ENCODE data around the gene RDX.
"Not testable (repeated sequence)": the region's sequence is repeated elsewhere in the genome, so short reads cannot be mapped to it uniquely, and the experiment has no call there.

RDX gene

DNA sequence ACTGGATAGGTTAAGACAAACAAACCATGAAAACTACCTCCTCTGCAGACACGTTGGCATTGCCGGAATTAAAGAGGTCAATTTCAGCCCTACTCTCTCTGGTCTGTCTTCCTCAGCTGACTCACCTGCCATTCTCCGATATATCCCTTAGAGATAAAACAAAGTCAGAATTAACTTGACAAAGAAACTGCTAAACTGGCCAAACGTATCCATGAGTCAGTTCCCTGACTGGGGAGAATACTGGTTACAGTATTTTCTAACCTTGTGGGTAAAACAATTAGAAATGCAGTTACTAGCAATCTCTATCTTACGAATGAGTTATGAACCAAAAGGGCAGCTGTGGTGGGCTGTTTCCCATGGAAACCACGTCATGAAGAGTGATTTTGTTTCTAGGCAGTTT, 96.2 kb downstream of the RDX start:
- DNase-seq (ENCODE audit: low read depth, low spot score), result no peak

DNA sequence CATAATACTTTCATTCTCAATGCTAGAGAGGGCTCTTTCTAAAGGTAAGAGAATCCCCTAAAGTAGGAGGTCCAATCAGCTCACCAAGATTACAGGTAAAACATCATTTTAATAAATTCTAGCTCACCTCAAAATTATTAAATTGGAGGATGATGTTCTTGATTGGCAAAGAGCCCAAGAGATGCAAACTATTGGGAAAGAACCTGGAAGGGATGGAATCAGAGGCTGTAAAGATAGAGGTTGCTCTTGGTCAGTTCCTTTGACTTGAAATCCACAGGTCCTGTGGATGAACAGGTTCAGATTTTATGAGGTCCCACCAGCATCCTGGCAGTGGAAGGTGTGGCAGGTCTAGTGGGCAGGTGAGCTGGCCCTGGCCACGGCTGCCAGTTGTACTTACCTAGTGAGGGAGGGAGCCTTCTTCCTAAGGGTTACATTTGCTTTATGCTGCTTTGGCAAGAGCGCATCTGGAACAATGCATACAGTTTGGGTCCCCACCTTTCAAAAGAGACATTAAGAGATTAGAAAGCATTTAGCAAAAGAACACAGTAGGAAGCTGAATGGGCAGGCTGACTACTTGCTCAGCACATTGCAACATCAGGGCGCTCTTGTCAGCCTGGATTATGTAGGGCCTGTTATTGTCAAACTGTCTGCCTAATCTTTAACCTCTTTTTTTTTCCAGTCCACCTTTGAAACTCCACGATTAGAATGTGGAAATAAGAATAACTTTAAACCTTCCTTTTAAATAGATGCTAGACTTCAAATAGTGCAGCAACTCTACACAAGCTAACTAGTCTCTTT, 97.0 kb downstream of the RDX start:
- no peak for DNase-seq (ENCODE audit: low read depth, low spot score)

DNA sequence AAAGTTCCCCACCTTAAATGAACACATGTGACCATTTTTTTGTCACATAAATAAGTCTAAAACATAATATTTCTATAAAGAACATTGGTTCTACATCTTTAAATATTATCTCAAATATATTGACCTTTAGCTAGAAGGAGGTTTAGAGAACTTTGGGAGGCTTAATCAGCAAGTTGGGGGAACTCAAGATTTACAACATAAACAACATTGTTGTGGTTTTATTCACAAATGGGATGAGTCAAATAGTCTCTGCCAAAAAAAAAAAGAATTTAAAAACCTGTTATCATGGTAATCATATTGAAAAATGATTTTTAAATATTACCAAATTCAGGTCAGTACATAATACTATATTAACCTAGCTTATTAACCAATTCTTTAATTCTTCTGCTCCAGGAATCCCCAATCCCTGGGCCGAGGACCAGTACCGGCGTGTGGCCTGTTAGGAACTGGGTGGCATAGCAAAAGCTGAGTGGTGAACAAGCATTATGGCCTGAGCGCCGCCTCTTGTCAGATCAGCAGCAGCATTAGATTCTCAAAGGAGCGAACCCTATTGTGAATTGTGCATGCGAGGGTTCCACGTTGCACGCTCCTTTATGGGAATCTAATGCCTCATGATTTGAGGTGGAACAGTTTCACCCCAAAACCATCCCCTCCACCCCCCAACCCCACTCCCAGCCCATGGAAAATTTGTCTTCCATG, 98.2 kb downstream of the RDX start:
- DNase-seq (ENCODE audit: low read depth, low spot score), result no peak

DNA sequence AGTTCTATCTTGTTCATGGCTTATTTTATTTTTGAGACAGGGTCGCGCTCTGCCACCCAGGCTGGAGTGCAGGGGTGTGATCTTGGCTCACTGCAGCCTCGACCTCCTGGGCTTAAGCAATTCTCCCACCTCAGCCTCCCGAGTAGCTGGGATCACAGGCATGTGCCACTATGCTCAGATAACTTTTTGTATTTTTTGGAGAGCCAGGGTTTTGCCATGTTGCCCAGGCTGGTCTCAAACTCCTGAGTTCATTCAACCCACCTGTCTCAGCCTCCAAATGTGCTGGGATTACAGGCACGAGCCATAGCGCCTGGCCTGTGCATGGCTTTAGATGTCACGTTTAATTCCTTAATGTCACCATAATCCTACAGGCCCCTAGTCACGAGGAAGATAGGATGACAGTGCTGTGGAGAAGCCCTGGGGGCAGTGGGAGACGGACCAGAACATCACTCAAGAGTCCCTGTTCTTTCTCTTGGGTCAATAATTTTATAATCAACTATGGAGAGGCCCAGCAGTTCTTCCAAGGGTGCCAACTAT, 99.5 kb downstream of the RDX start:
- no peak for DNase-seq (ENCODE audit: low read depth, low spot score)

DNA sequence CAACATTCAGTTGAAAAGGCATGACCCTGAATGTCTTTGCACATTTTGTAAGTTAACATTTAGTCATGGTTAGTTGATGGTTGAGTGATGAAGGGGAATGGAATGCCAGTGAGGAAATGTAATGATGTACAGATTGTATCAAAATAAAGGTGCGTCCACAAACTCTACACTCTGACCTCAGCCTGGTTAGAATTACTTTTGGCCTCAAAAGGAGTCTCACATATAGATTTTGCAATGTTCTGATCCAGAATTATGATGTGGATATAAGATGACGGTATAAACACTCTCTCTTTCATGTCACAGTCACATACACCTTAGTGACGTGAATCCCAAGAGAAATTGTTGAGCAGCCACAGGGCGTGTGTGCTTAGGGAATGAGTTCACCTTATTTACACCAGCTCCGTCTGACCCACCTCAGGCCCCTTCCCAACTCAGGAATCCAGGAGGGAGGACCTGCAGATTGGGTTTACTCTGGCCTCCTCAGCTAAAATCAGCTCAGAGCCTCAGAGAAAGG, 100.1 kb downstream of the RDX start:
- DNase-seq (ENCODE audit: low read depth, low spot score), result no peak

DNA sequence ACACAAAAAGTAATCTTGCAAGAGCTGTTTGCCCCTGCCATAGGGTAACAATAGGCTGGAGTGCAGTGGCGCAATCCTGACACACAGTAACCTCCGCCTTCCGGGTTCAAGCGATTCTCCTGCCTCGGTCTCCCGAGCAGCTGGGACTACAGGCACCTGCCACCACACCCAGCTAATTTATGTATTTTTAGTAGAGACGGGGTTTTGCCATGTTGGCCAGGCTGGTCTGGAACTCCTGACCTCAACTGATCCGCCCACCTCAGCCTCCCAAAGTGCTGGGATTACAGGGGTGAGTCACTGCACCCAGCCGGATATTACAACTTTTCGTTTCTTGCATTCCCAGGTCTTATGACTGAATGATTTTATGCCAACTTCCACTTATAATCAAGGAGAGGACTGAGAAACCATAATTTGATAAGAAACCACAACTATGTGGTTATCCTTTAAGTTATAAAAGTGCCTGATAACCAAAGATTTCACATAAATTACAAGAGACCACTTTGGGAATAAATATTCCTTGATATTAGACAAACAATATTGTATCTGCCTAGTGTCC, 102.1 kb downstream of the RDX start:
- DNase-seq (ENCODE audit: low read depth, low spot score), result not testable (repeated sequence)

DNA sequence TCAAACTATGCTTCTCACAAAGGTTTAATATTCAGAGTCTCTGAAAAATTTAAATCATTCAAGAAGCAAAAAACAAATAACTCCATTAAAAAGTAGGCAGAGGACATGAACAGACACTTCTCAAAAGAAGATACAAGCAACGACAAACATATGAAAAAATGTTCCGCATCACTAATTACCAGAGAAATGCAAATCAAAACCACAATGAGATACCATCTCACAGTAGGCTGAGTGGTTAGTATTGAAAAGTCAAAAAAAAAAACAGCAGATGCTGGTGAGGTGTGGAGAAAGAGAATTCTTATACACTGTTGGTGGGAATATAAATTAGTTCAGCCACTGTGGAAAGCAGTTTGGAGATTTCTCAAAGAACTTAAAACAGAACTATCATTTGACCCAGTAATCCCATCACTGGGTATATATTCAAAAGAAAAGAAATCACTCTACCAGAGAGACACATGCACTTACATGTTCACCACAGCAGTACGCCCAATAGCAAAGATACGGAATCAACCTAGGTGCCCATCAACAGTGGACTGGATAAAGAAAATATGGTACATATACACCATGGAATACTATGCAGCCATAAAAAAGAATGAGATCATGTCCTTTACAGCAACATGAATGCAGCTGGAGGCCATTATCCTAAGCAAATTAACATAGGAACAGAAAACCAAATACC, 103.7 kb downstream of the RDX start:
- DNase-seq (ENCODE audit: low read depth, low spot score), result not testable (repeated sequence)

DNA sequence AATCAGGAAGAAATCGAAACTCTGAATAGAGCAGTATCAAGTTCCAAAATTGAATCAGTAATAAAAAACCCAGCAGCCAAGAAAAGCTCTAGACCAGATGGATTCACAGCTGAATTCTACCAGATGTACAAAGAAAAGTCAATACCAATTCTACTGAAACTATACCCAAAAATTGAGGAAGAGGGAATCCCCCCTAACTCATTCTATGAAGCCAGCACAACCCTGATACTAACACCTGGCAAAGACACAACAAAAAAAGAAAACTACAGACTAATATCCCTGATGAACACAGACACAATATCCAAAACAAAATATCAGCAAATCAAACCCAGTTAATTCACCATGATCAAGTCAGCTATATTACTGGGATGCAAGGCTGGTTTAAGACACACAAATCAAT, 105.5 kb downstream of the RDX start:
- no peak for DNase-seq (ENCODE audit: low read depth, low spot score)

DNA sequence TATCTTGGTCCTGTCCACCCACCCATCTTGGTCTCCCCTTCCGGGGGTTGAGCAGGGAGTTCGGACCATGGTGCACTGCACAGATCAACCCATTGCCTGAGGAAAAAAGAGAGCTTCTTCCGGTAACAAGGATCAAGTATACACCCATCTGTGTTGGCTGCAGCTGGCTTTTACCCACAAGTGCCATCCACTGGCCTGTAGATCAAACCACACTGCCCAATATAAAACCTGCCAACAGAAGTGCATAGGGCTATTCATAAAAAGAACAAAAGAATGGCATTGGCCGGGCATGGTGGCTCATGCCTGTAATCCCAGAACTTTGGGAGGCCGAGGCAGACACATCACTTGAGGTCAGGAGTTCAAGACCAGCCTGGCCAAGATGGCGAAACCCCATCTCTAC, 108.7 kb downstream of the RDX start:
- no peak for DNase-seq (ENCODE audit: low read depth, low spot score)

DNA sequence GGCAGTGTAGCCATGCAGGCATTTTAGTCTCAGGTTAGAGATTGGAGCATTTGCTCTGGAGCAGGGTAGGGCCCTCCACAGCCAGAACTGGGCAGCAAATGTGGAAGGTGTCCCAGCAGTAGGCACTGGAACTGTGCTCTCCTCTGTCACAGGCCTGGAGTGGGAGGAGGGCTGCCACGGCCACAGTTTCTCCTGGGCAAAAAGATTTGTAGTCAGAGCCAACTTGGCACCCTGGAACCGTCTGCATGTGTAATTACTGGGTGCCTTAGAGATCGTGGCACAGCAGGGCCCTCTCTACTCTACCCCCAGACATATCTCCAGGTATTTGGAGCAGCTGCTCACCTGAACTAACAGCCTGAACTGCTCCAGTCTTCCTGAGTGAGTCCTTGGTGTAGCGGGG, 109.5 kb downstream of the RDX start:
- DNase-seq (ENCODE audit: low read depth, low spot score), result no peak

DNA sequence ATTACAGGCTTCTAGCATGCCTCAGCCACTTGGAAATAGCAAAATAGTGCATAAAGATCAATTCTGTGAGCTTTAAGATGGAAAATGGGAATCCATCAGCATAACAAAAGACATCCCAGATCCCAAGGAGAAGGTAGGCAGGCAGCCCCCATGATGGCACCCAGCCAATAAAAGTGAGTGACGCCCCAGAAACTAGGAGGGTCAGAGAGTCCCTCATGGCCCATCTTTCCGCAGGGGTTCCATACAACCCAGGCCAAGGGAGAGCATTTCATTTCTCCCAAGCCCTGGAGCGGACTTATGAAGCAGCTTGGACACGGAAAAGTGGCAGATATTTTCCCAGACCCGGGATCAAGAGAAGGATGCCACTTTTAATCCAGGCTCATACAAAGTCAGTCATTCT, 110.0 kb downstream of the RDX start:
- DNase-seq (ENCODE audit: low read depth, low spot score), result no peak

DNA sequence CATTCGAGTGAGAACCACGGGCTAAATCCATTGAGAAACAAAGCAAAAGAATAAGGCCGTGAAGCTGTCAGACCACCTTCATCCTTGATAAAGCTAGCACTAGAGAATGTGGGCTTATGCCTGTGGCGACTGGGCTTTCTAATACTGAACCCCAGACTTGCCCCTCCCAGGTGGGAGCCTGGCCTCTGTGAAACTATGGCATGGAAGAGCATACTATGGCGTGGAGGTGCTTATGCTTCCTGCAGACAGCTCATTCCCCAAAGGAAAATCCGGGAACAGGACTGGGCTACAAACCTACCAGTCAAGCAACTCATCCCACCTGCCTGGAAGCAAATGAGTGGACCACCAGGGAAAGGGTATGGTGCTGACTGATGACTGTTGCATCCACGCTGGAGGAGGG, 110.8 kb downstream of the RDX start:
- DNase-seq (ENCODE audit: low read depth, low spot score), result no peak

DNA sequence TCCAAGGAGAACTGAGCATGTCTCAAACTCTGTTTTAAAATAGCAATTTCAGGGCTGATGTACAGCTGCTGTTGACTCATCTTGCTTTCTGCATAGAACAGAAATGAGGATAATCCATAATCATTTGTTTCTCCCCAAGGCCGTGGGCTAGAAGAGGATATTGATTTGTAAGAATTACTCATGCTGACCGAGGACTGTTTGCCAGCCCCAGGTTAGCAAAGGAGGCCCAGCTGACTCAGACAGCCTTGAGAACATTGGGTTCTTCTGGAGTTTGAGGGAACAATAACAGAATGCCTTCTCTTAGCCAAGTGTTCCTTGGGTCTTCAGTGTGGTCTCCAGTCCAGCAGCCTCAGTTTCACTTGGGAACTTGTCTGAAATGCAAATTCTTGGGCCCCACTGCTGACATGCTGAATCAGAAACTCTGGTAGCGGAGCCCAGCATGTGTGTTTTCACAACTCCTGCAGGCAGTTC, 111.3 kb downstream of the RDX start:
- no peak for DNase-seq (ENCODE audit: low read depth, low spot score)

DNA sequence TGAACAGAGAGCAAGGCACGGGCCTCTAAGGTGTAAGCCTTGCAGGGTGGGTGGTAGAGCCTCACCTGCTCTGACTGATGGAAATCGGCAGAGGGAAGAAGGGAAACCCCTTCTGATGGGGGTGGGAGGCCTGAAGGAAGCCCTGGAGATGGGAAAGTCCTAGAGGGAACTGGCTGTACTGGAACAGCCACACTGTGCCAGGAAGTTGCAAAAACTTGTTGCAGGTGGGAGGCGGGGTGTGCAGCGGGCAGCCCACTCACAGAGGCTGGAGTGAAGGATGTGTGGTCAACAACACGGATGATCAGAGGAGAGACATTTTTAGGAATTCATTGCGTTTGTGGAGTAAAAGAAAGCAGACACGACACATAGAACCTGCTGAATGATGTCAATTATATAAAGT, 112.0 kb downstream of the RDX start:
- DNase-seq (ENCODE audit: low read depth, low spot score), result no peak

DNA sequence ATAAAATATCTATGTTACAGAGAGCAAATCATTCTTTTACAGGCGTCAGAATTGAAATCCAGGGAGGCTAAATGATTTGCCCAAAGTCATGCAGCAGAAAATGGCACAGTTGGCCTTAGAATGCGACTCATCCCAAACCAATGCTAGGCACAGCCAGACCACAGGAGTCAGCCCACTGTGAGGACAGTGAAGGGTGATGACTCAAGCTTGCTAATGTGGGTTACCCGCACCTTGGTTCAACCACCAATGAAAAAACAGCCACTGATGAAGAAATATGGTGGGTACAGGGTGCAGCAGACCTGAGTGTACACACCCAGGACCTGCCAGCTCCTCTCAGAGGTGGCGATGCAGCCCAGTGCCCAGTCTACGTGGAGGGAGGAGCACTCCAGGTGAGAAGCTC, 113.5 kb downstream of the RDX start:
- DNase-seq (ENCODE audit: low read depth, low spot score), result no peak

DNA sequence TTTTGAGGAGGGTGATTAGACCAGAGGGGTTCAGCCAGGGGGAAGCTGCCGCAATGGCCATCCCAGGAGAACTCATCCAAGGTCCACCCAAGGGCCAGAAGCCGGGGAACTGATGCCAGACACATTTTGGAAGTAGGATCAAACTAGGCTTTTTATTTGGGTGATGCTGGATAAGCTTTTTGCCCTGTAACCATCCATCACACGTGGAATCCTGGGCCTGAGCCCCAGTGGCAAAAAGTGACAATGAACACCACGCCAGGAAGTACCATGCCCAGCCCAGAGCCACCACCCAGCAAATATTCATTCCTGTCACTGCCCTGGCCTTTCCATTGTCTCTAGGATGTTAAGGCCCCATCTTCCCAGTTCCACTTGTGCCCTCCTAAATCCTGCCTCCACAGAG, 117.3 kb downstream of the RDX start:
- DNase-seq (ENCODE audit: low read depth, low spot score), result no peak

DNA sequence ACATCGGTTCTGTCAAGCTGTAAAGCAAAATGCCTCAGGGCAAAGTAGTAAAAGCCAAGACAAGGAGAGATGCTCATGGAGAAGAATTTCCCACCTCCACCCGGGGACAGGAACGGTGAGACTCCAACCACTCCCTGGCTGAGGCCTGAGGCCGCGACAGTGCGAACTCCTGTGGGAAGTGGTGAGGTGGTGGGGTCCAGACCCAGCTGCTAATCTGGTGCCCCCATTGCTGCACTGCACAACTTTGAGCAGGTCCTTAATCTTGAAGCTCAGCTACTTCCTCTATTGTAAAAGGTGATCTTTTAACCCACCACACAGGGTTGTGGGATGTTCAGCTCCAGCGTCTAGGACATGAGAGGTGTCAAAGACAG, 119.3 kb downstream of the RDX start:
- no peak for DNase-seq (ENCODE audit: low read depth, low spot score)

DNA sequence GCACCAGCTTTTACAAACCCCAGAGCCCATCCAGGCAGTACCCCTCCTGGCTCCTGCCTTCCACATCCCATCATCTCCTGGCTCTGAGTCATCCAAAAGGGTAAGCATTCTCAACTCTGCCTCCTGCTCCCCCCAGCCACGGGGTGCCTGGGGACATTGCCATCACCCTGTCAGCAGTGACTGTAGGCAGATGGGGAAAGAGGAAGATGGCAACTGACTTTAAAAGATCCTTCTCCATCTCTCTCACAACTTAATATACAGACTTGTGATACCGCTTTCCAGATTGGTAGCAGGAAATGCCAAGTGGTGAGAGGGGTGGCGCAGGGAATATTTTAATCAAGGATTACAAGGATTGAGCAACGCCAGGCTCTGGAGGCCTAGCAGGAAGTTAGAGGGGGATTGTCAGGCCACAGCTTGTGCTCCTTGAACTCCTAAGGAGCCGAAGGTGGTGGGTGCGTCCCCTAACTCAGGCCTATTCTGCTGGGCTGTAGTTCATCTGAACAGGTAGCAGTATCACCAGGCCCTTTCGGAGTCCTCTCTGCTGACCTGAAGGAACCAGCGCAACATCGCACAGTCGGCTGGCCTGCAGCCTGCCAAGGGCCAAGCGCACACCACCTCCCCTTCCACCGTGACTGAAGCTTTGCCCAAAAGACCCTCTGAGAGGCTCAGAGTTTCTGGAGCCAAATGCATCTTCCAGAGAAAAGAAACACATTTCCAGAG, 119.9 kb downstream of the RDX start:
- DNase-seq (ENCODE audit: low read depth, low spot score), result no peak

DNA sequence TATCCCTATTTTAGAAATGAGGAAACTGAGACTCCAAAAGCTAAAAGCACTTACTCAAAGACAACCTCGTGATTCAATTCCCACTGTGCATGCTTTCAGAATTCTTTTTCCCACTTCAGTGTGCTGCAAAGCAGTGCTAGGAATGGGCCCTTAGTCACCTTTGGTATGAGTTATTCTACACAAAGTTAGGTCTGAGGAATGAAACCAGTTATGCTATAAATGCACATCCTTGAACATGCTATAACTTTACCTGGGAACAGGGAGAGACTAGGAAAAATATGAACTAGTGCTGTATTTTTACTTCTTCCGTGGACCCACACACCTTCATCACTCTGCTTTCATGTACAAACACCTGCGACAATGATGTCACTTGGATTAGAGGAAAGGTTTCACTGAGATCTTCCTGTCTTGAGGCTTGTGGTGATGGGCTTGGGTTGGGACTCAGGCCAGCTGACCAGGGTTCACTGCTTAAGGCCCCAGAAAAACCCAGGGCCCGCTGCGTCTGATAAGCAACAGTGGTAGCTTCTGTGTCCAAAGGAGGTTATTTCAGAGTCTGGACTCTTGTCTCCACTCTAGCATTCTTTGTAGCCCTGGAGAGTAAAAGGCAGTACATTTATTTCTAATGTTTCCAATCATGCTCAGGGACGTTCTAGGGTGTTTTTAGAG, 121.6 kb downstream of the RDX start:
- DNase-seq (ENCODE audit: low read depth, low spot score), result no peak

DNA sequence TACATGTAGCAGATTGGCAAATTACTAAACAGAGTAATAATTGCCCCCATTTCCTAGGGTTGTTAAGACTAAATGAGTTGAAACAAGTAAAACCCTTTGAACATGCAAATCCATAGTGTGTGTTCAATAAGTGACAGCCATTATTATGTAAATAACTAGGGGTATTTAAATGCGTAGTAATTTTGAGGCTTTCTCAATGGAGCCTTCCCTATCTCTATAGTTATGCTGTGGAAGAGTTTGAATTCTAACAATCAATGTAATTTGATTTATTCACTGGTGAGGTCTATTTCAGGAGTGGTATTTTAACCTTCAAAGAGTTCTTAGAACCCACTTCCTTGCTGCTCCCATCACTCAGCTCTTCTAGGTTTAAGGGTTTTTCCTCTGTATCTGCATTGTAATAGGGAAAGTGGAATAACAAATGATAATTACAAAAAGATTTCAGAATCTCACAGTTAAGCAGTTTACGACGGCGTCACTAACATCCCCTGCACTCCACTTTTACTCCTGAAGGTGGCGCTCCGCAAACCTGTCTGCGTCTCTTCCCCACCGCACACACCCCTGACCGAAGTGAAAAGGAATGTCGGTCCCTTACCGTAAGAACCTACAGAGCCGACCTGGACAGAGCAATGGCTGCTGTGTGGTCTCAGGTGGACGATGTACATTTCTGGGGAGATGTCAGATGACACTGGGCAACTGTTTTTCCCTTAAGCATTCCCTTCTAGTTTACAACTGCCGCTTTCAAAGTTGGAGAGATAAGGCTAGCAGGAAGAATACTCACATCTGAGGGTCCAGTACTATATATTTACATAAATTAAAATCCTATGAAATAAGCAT, 122.4 kb downstream of the RDX start:
- peak; percentile 57 for DNase-seq (ENCODE audit: low read depth, low spot score)
